ENCODE data around the gene RBKS. TPM values are rescaled to one million over a fixed set of nuclear protein-coding genes. Genes with fewer than 3 reads are reported as not detected.

The RBKS gene
- total and polyA plus RNA-seq, 4 donors = 3.5 to 5.0 (median 3.8) TPM

- H3K27ac ChIP-seq (ENCODE audit: low read depth, low read length) = no peak overlapping the region
- H3K9me3 ChIP-seq (ENCODE audit: control insufficient read depth, insufficient read depth, low read length) = no peaks in the 10 kb centered on the region
- H3K4me1 ChIP-seq (ENCODE audit: control insufficient read depth, insufficient read depth, low read length) = no peaks in the 10 kb centered on the region
- H3K27me3 ChIP-seq (ENCODE audit: control insufficient read depth, insufficient read depth, low read length) = no peaks in the 10 kb centered on the region
- H3K4me3 ChIP-seq (ENCODE audit: low read depth, low read length) = no peak overlapping the region
- no peaks in the 10 kb centered on the region for H3K36me3 ChIP-seq (ENCODE audit: control insufficient read depth, insufficient read depth, low read length)
- no peak for DNase-seq (ENCODE audit: low read depth in 4 of 6, low spot score in 6 of 6)
- WGBS (ENCODE audit: insufficient coverage) = no CpG with 5 or more reads among the region's 2 CpGs
These were observed 31.2 kb upstream of the RBKS start for GRCh38 chr2:27921424-27921823.

- H3K9me3 ChIP-seq (ENCODE audit: control insufficient read depth, insufficient read depth, low read length) = no peaks in the 10 kb centered on the region
- no peaks in the 10 kb centered on the region for H3K27me3 ChIP-seq (ENCODE audit: control insufficient read depth, insufficient read depth, low read length)
- 86% methylated on average over 1 of the region's 4 CpGs for WGBS (ENCODE audit: insufficient coverage)
- H3K27ac ChIP-seq (ENCODE audit: low read depth, low read length) = no peak overlapping the region
- peak in 1 of 6 donors; percentile 25 for DNase-seq (ENCODE audit: low read depth in 4 of 6, low spot score in 6 of 6)
- no peak overlapping the region for H3K4me3 ChIP-seq (ENCODE audit: low read depth, low read length)
- H3K36me3 ChIP-seq (ENCODE audit: control insufficient read depth, insufficient read depth, low read length) = no peaks in the 10 kb centered on the region
- H3K4me1 ChIP-seq (ENCODE audit: control insufficient read depth, insufficient read depth, low read length) = no peaks in the 10 kb centered on the region
These were observed 30.1 kb upstream of the RBKS start for GRCh38 chr2:27920148-27920885.

- Histone ChIP-seq H3K4me1 (ENCODE audit: control insufficient read depth, insufficient read depth, low read length) (no peaks in the 10 kb centered on the region), H3K36me3 (ENCODE audit: control insufficient read depth, insufficient read depth, low read length) (no peaks in the 10 kb centered on the region), H3K9me3 (ENCODE audit: control insufficient read depth, insufficient read depth, low read length) (no peaks in the 10 kb centered on the region), H3K4me3 (ENCODE audit: low read depth, low read length) (no peak overlapping the region), H3K27me3 (ENCODE audit: control insufficient read depth, insufficient read depth, low read length) (no peaks in the 10 kb centered on the region), H3K27ac (ENCODE audit: low read depth, low read length) (no peak overlapping the region)
- no CpG with 5 or more reads among the region's 1 CpG for WGBS (ENCODE audit: insufficient coverage)
- DNase-seq (ENCODE audit: low read depth in 4 of 6, low spot score in 6 of 6) = no peak
These were observed 26.3 kb upstream of the RBKS start for GRCh38 chr2:27916293-27916995.

GRCh38 chr2:27915874-27916273 lies 25.7 kb upstream of the RBKS start:
- H3K4me3 ChIP-seq (ENCODE audit: low read depth, low read length) = no peak overlapping the region
- H3K9me3 ChIP-seq (ENCODE audit: control insufficient read depth, insufficient read depth, low read length) = no peaks in the 10 kb centered on the region
- no peak for DNase-seq (ENCODE audit: low read depth in 4 of 6, low spot score in 6 of 6)
- no peaks in the 10 kb centered on the region for H3K36me3 ChIP-seq (ENCODE audit: control insufficient read depth, insufficient read depth, low read length)
- H3K4me1 ChIP-seq (ENCODE audit: control insufficient read depth, insufficient read depth, low read length) = no peaks in the 10 kb centered on the region
- no peak overlapping the region for H3K27ac ChIP-seq (ENCODE audit: low read depth, low read length)
- H3K27me3 ChIP-seq (ENCODE audit: control insufficient read depth, insufficient read depth, low read length) = no peaks in the 10 kb centered on the region

- H3K27ac ChIP-seq (ENCODE audit: low read depth, low read length) = no peak overlapping the region
- no peaks in the 10 kb centered on the region for H3K36me3 ChIP-seq (ENCODE audit: control insufficient read depth, insufficient read depth, low read length)
- H3K4me1 ChIP-seq (ENCODE audit: control insufficient read depth, insufficient read depth, low read length) = no peaks in the 10 kb centered on the region
- no peak overlapping the region for H3K4me3 ChIP-seq (ENCODE audit: low read depth, low read length)
- no peaks in the 10 kb centered on the region for H3K27me3 ChIP-seq (ENCODE audit: control insufficient read depth, insufficient read depth, low read length)
- no peaks in the 10 kb centered on the region for H3K9me3 ChIP-seq (ENCODE audit: control insufficient read depth, insufficient read depth, low read length)
- WGBS (ENCODE audit: insufficient coverage) = no CpG with 5 or more reads among the region's 5 CpGs
- no peak for DNase-seq (ENCODE audit: low read depth in 4 of 6, low spot score in 6 of 6)
These were observed 25.0 kb upstream of the RBKS start for GRCh38 chr2:27915191-27915590.

GRCh38 chr2:27914805-27915175 lies 24.6 kb upstream of the RBKS start:
- Histone ChIP-seq H3K4me3 (ENCODE audit: low read depth, low read length) (no peak overlapping the region), H3K27ac (ENCODE audit: low read depth, low read length) (no peak overlapping the region), H3K27me3 (ENCODE audit: control insufficient read depth, insufficient read depth, low read length) (no peaks in the 10 kb centered on the region), H3K36me3 (ENCODE audit: control insufficient read depth, insufficient read depth, low read length) (no peaks in the 10 kb centered on the region), H3K9me3 (ENCODE audit: control insufficient read depth, insufficient read depth, low read length) (no peaks in the 10 kb centered on the region), H3K4me1 (ENCODE audit: control insufficient read depth, insufficient read depth, low read length) (no peaks in the 10 kb centered on the region)
- DNase-seq (ENCODE audit: low read depth in 4 of 6, low spot score in 6 of 6) = no peak

- Histone ChIP-seq H3K4me3 (ENCODE audit: low read depth, low read length) (no peak overlapping the region), H3K36me3 (ENCODE audit: control insufficient read depth, insufficient read depth, low read length) (no peaks in the 10 kb centered on the region), H3K27me3 (ENCODE audit: control insufficient read depth, insufficient read depth, low read length) (no peaks in the 10 kb centered on the region), H3K9me3 (ENCODE audit: control insufficient read depth, insufficient read depth, low read length) (no peaks in the 10 kb centered on the region), H3K4me1 (ENCODE audit: control insufficient read depth, insufficient read depth, low read length) (no peaks in the 10 kb centered on the region), H3K27ac (ENCODE audit: low read depth, low read length) (no peak overlapping the region)
- WGBS (ENCODE audit: insufficient coverage) = no CpG with 5 or more reads among the region's 2 CpGs
- no peak for DNase-seq (ENCODE audit: low read depth in 4 of 6, low spot score in 6 of 6)
These were observed 24.0 kb upstream of the RBKS start for GRCh38 chr2:27914041-27914804.

GRCh38 chr2:27912512-27912911 lies 22.3 kb upstream of the RBKS start:
- Histone ChIP-seq H3K4me3 (ENCODE audit: low read depth, low read length) (no peak overlapping the region), H3K9me3 (ENCODE audit: control insufficient read depth, insufficient read depth, low read length) (no peaks in the 10 kb centered on the region), H3K4me1 (ENCODE audit: control insufficient read depth, insufficient read depth, low read length) (no peaks in the 10 kb centered on the region), H3K36me3 (ENCODE audit: control insufficient read depth, insufficient read depth, low read length) (no peaks in the 10 kb centered on the region), H3K27me3 (ENCODE audit: control insufficient read depth, insufficient read depth, low read length) (no peaks in the 10 kb centered on the region), H3K27ac (ENCODE audit: low read depth, low read length) (no peak overlapping the region)
- WGBS (ENCODE audit: insufficient coverage) = 100% methylated on average over 2 of the region's 2 CpGs
- no peak for DNase-seq (ENCODE audit: low read depth in 4 of 6, low spot score in 6 of 6)

GRCh38 chr2:27911458-27912210 lies 21.4 kb upstream of the RBKS start:
- 67% methylated on average over 1 of the region's 2 CpGs for WGBS (ENCODE audit: insufficient coverage)
- no peak for DNase-seq (ENCODE audit: low read depth in 4 of 6, low spot score in 6 of 6)
- no peaks in the 10 kb centered on the region for H3K9me3 ChIP-seq (ENCODE audit: control insufficient read depth, insufficient read depth, low read length)
- H3K4me1 ChIP-seq (ENCODE audit: control insufficient read depth, insufficient read depth, low read length) = no peaks in the 10 kb centered on the region
- no peaks in the 10 kb centered on the region for H3K27me3 ChIP-seq (ENCODE audit: control insufficient read depth, insufficient read depth, low read length)
- no peaks in the 10 kb centered on the region for H3K36me3 ChIP-seq (ENCODE audit: control insufficient read depth, insufficient read depth, low read length)
- no peak overlapping the region for H3K4me3 ChIP-seq (ENCODE audit: low read depth, low read length)
- no peak overlapping the region for H3K27ac ChIP-seq (ENCODE audit: low read depth, low read length)

Data from spinal cord (tissue), 10 donors.